Measurements from ENCODE around the gene CAP2. TPM values are rescaled to one million over a fixed set of nuclear protein-coding genes. Genes with fewer than 3 reads are reported as not detected.

The CAP2 gene
- total and polyA plus RNA-seq, 9 of the 15 experiments (the other 6 are each of a cell fraction or from before 2014, with no cell fraction given) = not detected

GRCh38 chr6:17472653-17473183 lies 79.3 kb downstream of the CAP2 start:
- H3K27me3 ChIP-seq (ENCODE audit: control insufficient read depth in 2 of 2, insufficient read depth in 2 of 2, low read length in 2 of 2) = peaks cover 21 to 29% of the 10 kb centered on the region in 2 experiments
- ChIA-PET CTCF (ENCODE audit: low intra/inter-chr PET ratio) (no interaction called here), POLR2A (interaction anchor here (0.7 to 1.2 kb wide), 2 partner anchors 11 to 23 kb away, joined by 3 read pairs; no protein-coding TSS in a partner anchor)
- FAIRE-seq = no peak
- intact Hi-C loops (cut with micrococcal nuclease) (no loop called here), in situ Hi-C loops (cut with MboI) (no loop called here)
- 0% methylated on average over 2 of the region's 2 CpGs for WGBS (ENCODE audit: insufficient coverage, low coverage, missing lambda C conversion rate)
- no peak overlapping the region for H3K27ac ChIP-seq (ENCODE audit: extremely low read depth, low read depth, low read length)
- TF ChIP-seq BRF1 (IDR thresholded peaks at IDR 0.05; ENCODE audit: borderline replicate concordance, extremely low read depth, insufficient read length) (no peak), CEBPZ (IDR thresholded peaks at IDR 0.05; ENCODE audit: borderline replicate concordance, low read depth, low read length) (no peak), GTF2F1 (IDR thresholded peaks at IDR 0.05; ENCODE audit: low read depth, low read length) (no peak), RBFOX2 (IDR thresholded peaks at IDR 0.05; ENCODE audit: low read depth, low read length) (no peak), ATF1 (CRISPR knock-in tag; IDR thresholded peaks at IDR 0.05) (no peak), ATF1 (tag; IDR thresholded peaks at IDR 0.05) (no peak), CEBPG (CRISPR knock-in tag; IDR thresholded peaks at IDR 0.05) (no peak), CEBPG (tag; conservative IDR thresholded peaks at IDR 0.05 in 1 of 2, IDR thresholded peaks at IDR 0.05 in 1 of 2) (no peak), ID3 (CRISPR knock-in tag; IDR thresholded peaks at IDR 0.05) (no peak), ID3 (tag; IDR thresholded peaks at IDR 0.05) (no peak), ZNF224 (CRISPR knock-in tag; IDR thresholded peaks at IDR 0.05) (no peak), SMAD4 (CRISPR knock-in tag; conservative IDR thresholded peaks at IDR 0.05) (no peak), ZNF124 (CRISPR knock-in tag; IDR thresholded peaks at IDR 0.05) (no peak), TRIM25 (IDR thresholded peaks at IDR 0.05; ENCODE audit: borderline replicate concordance) (no peak), SRF (CRISPR knock-in tag; IDR thresholded peaks at IDR 0.05) (no peak), STAT5B (CRISPR knock-in tag; IDR thresholded peaks at IDR 0.05) (no peak), BCOR (IDR thresholded peaks at IDR 0.05) (no peak)
- no peak overlapping the region for H3K9ac ChIP-seq (ENCODE audit: insufficient read depth in 1 of 2, low read depth in 2 of 2, low read length in 2 of 2)
- H3K36me3 ChIP-seq (ENCODE audit: control insufficient read depth, insufficient read depth, low read length) = no peaks in the 10 kb centered on the region
- H3K4me1 ChIP-seq (replicated peaks in 1 of 2; ENCODE audit: control insufficient read depth in 2 of 2, insufficient read depth in 2 of 2, low read length in 2 of 2) = no peaks in the 10 kb centered on the region
- H3K4me2 ChIP-seq (ENCODE audit: insufficient read depth, low read length) = no peak overlapping the region
- H3K9me1 ChIP-seq (ENCODE audit: control insufficient read depth, insufficient read depth, low read length) = no peaks in the 10 kb centered on the region
- no peaks in the 10 kb centered on the region for H3K9me3 ChIP-seq (replicated peaks; ENCODE audit: control insufficient read depth, insufficient read depth, low read depth, low read length)
- BruUV-seq (replicated peaks) = no TSS peak
- no peaks in the 10 kb centered on the region for H4K20me1 ChIP-seq (replicated peaks; ENCODE audit: control insufficient read depth, insufficient read depth, low read length)
- no peak overlapping the region for H2AFZ ChIP-seq (ENCODE audit: low read depth, low read length)
- no peak for ATAC-seq
- no peak for DNase-seq (ENCODE audit: extremely low read depth in 1 of 4, low spot score in 3 of 4)
- no peak overlapping the region for H3K4me3 ChIP-seq
- H3K79me2 ChIP-seq (ENCODE audit: control insufficient read depth, insufficient read depth, low read length) = no peaks in the 10 kb centered on the region
